ENCODE data around the gene CA10.

GRCh38 chr17:51801626-51802025 is 356.9 kb downstream of the CA10 start:
- no peak for TF ChIP-seq REST (IDR thresholded peaks at IDR 0.05; ENCODE audit: insufficient read depth in 1 of 2, low read depth in 2 of 2, low read length in 2 of 2)
- no peak for TF ChIP-seq POLR2AphosphoS5 (IDR thresholded peaks at IDR 0.05; ENCODE audit: low read depth, low read length)
- no peak for TF ChIP-seq SIN3A (IDR thresholded peaks at IDR 0.05; ENCODE audit: borderline replicate concordance, insufficient read depth, low read length)
- no peak for TF ChIP-seq TAF1 (IDR thresholded peaks at IDR 0.05; ENCODE audit: borderline replicate concordance, insufficient read depth, low read length)
- TF ChIP-seq FOXP2 (optimal IDR thresholded peaks at IDR 0.05; ENCODE audit: borderline replicate concordance, extremely low read depth, extremely low read length, insufficient read depth) = no peak

Data from PFSK-1 (cell line).